Small intestine (tissue), 7 donors: ENCODE results near the gene IER3. TPM values are rescaled to one million over a fixed set of nuclear protein-coding genes. Genes with fewer than 3 reads are reported as not detected.
A peak's percentile ranks its signal among the peaks of the same experiment; 100 is the strongest.
"Not testable (repeated sequence)": the region's sequence is repeated elsewhere in the genome, so short reads cannot be mapped to it uniquely, and the experiment has no call there.

Experiments
- DNase-seq, 2 donors: peaks; one replicate each; pipeline versions ENCODE4 v3.0.0 to v3.0.0-alpha.2; 2013
- FAIRE-seq: peaks from 2 replicates; lab custom pipeline; 2012; peaks lifted over from hg19 to GRCh38; lab: Jason Lieb, UNC
- H3K27ac ChIP-seq, 3 donors: one replicate each; pipeline ENCODE4 v1.5.1; 2013; ENCODE audit warnings: low read length in 2 of 3, mild to moderate bottlenecking in 2 of 3, control low read depth in 1 of 3, inconsistent platforms in 1 of 3, low read depth in 1 of 3, moderate library complexity in 1 of 3
- H3K27me3 ChIP-seq, 3 donors: one replicate each; pipeline ENCODE4 v1.6.1; 2013; ENCODE audit warnings: low read length in 3 of 3, inconsistent platforms in 1 of 3; ENCODE audit not compliant: control insufficient read depth in 3 of 3, insufficient read depth in 3 of 3
- H3K36me3 ChIP-seq, 3 donors: one replicate each; pipeline ENCODE4 v1.6.1; 2013; ENCODE audit warnings: low read length in 3 of 3, inconsistent platforms in 1 of 3, low read depth in 1 of 3, mild to moderate bottlenecking in 1 of 3, moderate library complexity in 1 of 3; ENCODE audit not compliant: control insufficient read depth in 3 of 3, insufficient read depth in 2 of 3
- H3K4me1 ChIP-seq, 3 donors: one replicate each; pipeline ENCODE4 v1.6.1; 2013; ENCODE audit warnings: low read length in 2 of 3, inconsistent platforms in 1 of 3, low read depth in 1 of 3, mild to moderate bottlenecking in 1 of 3, moderate library complexity in 1 of 3; ENCODE audit not compliant: control insufficient read depth in 3 of 3, insufficient read depth in 2 of 3
- H3K4me3 ChIP-seq, 3 donors: one replicate each; pipeline ENCODE4 v1.5.1; 2013; ENCODE audit warnings: low read length in 3 of 3, control low read depth in 1 of 3, inconsistent platforms in 1 of 3, low read depth in 1 of 3, mild to moderate bottlenecking in 1 of 3, moderate library complexity in 1 of 3
- H3K9me3 ChIP-seq, 2 donors: one replicate each; pipeline ENCODE4 v1.6.1; 2013; ENCODE audit warnings: low read depth in 1 of 2, low read length in 1 of 2; ENCODE audit not compliant: control insufficient read depth in 2 of 2, insufficient read depth in 1 of 2
- WGBS, 3 donors: extraction: QIAGEN DNeasy Blood & Tissue Kit; methylation state at CpG; one replicate each; pipeline ENCODE4 v1.1.7; 2013; 5-methylcytosine and 5-hydroxymethylcytosine counted together
- polyA plus RNA-seq, 4 donors: library from polyadenylated mRNA; stranded (reverse) in 3 of 4; unstranded in 1 of 4; fragments of 200-250 nt in 3 of 4; fragments of 120-200 nt in 1 of 4; gene quantifications; one replicate each; pipeline versions ENCODE4 v1.2.1 to v1.2.3, GENCODE V29; 2013
- donor health status: healthy with polysubstance abuse.
- donor health status: control.
- donor health status: control.
- donor health status: Bipolar disorder and iron deficiency.
- donor health status: healthy.

IER3 gene
- polyA plus RNA-seq, 4 donors, result 13.4 to 69.5 (median 14.7) TPM

GRCh38 chr6:30726506-30727413, 17.6 kb downstream of the IER3 start:
- no peak for DNase-seq
- WGBS, 3 donors, result 86 to 90% (median 90%) methylated on average over 11 of the region's 11 CpGs
- Histone ChIP-seq H3K36me3 (peaks cover 7 to 83% (median 20%) of the 10 kb centered on the region in 3 donors), H3K27me3 (no peaks in the 10 kb centered on the region), H3K27ac (peak overlapping the region in 1 of 3 donors; percentile 10), H3K4me1 (peaks cover 0 to 7% (median 0%) of the 10 kb centered on the region in 3 donors), H3K4me3 (no peak overlapping the region), H3K9me3 (no peaks in the 10 kb centered on the region)
- FAIRE-seq, result no peak

GRCh38 chr6:30725713-30726505, 18.4 kb downstream of the IER3 start:
- Histone ChIP-seq H3K9me3 (no peaks in the 10 kb centered on the region), H3K27ac (peak overlapping the region in 1 of 3 donors; percentile 32), H3K4me3 (no peak overlapping the region), H3K4me1 (peaks cover 0 to 7% (median 0%) of the 10 kb centered on the region in 3 donors), H3K36me3 (peaks cover 7 to 81% (median 20%) of the 10 kb centered on the region in 3 donors), H3K27me3 (no peaks in the 10 kb centered on the region)
- FAIRE-seq (no peak), DNase-seq (peak in 1 of 2 donors; percentile 14)
- 57 to 63% (median 60%) methylated on average over 3 of the region's 3 CpGs for WGBS, 3 donors

GRCh38 chr6:30724906-30725667, 19.3 kb downstream of the IER3 start:
- WGBS, 3 donors, result 31 to 49% (median 45%) methylated on average over 6 of the region's 6 CpGs
- Histone ChIP-seq H3K27ac (peak overlapping the region in 2 of 3 donors; percentile 5 to 9), H3K36me3 (peaks cover 6 to 73% (median 20%) of the 10 kb centered on the region in 3 donors), H3K27me3 (no peaks in the 10 kb centered on the region), H3K4me1 (peaks cover 0 to under 1% (median 0%) of the 10 kb centered on the region in 3 donors), H3K9me3 (no peaks in the 10 kb centered on the region), H3K4me3 (no peak overlapping the region)
- DNase-seq, result no peak
- no peak for FAIRE-seq

GRCh38 chr6:30723843-30724741, 20.3 kb downstream of the IER3 start:
- H3K36me3 ChIP-seq, result peaks cover 4 to 63% (median 16%) of the 10 kb centered on the region in 3 donors
- H3K27ac ChIP-seq, result not testable (repeated sequence)
- WGBS, 3 donors, result 59 to 66% (median 59%) methylated on average over 27 to 29 of the region's 29 CpGs

GRCh38 chr6:30723159-30723842, 21.0 kb downstream of the IER3 start:
- not testable (repeated sequence) for DNase-seq, H3K27me3 ChIP-seq, H3K9me3 ChIP-seq, H3K4me1 ChIP-seq, H3K4me3 ChIP-seq, FAIRE-seq, H3K27ac ChIP-seq
- H3K36me3 ChIP-seq, result peaks cover 4 to 58% (median 16%) of the 10 kb centered on the region in 3 donors
- 50 to 61% (median 51%) methylated on average over 16 of the region's 16 CpGs for WGBS, 3 donors

More at GRCh38 chr6:30723843-30724741, 20.3 kb downstream of the IER3 start:
- H3K27me3 ChIP-seq, DNase-seq, FAIRE-seq, H3K4me1 ChIP-seq, H3K4me3 ChIP-seq, H3K9me3 ChIP-seq: not testable (repeated sequence)

GRCh38 chr6:30722280-30723112, 21.9 kb downstream of the IER3 start:
- H3K27me3 ChIP-seq, result no peaks in the 10 kb centered on the region
- peak overlapping the region; percentile 74 to 94 (median 91) for H3K27ac ChIP-seq
- H3K4me1 ChIP-seq, result peaks cover 0 to 6% (median 0%) of the 10 kb centered on the region in 3 donors
- DNase-seq (peak; percentile 83 to 91), FAIRE-seq (no peak)
- H3K9me3 ChIP-seq, result no peaks in the 10 kb centered on the region
- H3K4me3 ChIP-seq, result peak overlapping the region in 2 of 3 donors; percentile 73 to 78
- peaks cover 0 to 50% (median 16%) of the 10 kb centered on the region in 3 donors for H3K36me3 ChIP-seq
- WGBS, 3 donors, result 6 to 8% (median 8%) methylated on average over 27 of the region's 27 CpGs
